HEK293T (cell line): Measurements from ENCODE around the gene NOP53.
"Not testable (repeated sequence)": the region's sequence is repeated elsewhere in the genome, so short reads cannot be mapped to it uniquely, and the experiment has no call there.

Source experiments
- ARNT ChIP-seq: fragments of 450-650 bp; IDR thresholded peaks from 2 replicates; pipeline ENCODE4 v1.6.1; 2017; ENCODE audit warnings: mild to moderate bottlenecking
- BHLHE40 ChIP-seq: fragments of 450-650 bp; IDR thresholded peaks from 2 replicates; pipeline ENCODE4 v1.6.1; 2016; ENCODE audit warnings: mild to moderate bottlenecking, moderate library complexity, borderline replicate concordance
- CTBP1 ChIP-seq: fragments of 450-650 bp; IDR thresholded peaks from 2 replicates; pipeline ENCODE4 v1.6.1; 2016; ENCODE audit warnings: borderline replicate concordance
- ELF4 ChIP-seq: fragments of 450-650 bp; IDR thresholded peaks from 2 replicates; pipeline ENCODE4 v1.6.1; 2017; ENCODE audit warnings: antibody characterized with exemption
- FOXA1 ChIP-seq: fragments of 450-650 bp; IDR thresholded peaks from 2 replicates; pipeline ENCODE4 v1.6.1; 2016; ENCODE audit warnings: mild to moderate bottlenecking
- FOXK2 ChIP-seq: fragments of 450-650 bp; IDR thresholded peaks from 2 replicates; pipeline ENCODE4 v1.6.1; 2016; ENCODE audit warnings: mild to moderate bottlenecking
- FOXM1 ChIP-seq: fragments of 450-650 bp; IDR thresholded peaks from 2 replicates; pipeline ENCODE4 v1.6.1; 2017; ENCODE audit warnings: mild to moderate bottlenecking, borderline replicate concordance
- HDGF ChIP-seq: fragments of 450-650 bp; IDR thresholded peaks from 2 replicates; pipeline ENCODE4 v1.6.1; 2017; ENCODE audit warnings: antibody characterized with exemption, borderline replicate concordance
- LEF1 ChIP-seq: fragments of 450-650 bp; IDR thresholded peaks from 2 replicates; pipeline ENCODE4 v1.6.1; 2017; ENCODE audit warnings: mild to moderate bottlenecking, borderline replicate concordance
- NFRKB ChIP-seq: fragments of 450-650 bp; IDR thresholded peaks from 2 replicates; pipeline ENCODE4 v1.6.1; 2016; ENCODE audit warnings: mild to moderate bottlenecking, moderate library complexity
- SP1 ChIP-seq: fragments of 450-650 bp; IDR thresholded peaks from 2 replicates; pipeline ENCODE4 v1.6.1; 2017
- SUZ12 ChIP-seq: fragments of 450-650 bp; IDR thresholded peaks from 2 replicates; pipeline ENCODE4 v1.6.1; 2016; ENCODE audit warnings: mild to moderate bottlenecking
- TARDBP ChIP-seq: fragments of 450-650 bp; IDR thresholded peaks from 2 replicates; pipeline ENCODE4 v1.6.1; 2016
- ZNF384 ChIP-seq: fragments of 450-650 bp; IDR thresholded peaks from 2 replicates; pipeline ENCODE4 v1.6.1; 2016

GRCh38 chr19:47746129-47746528, 783 bp downstream of the NOP53 start:
- TF ChIP-seq SP1, FOXK2, FOXM1, ELF4, HDGF, BHLHE40, ARNT, TARDBP, SUZ12, FOXA1, CTBP1, NFRKB, ZNF384, LEF1: not testable (repeated sequence)
